Measurements from ENCODE around the gene TPO.
"Not testable (repeated sequence)": the region's sequence is repeated elsewhere in the genome, so short reads cannot be mapped to it uniquely, and the experiment has no call there.

TPO gene

DNA sequence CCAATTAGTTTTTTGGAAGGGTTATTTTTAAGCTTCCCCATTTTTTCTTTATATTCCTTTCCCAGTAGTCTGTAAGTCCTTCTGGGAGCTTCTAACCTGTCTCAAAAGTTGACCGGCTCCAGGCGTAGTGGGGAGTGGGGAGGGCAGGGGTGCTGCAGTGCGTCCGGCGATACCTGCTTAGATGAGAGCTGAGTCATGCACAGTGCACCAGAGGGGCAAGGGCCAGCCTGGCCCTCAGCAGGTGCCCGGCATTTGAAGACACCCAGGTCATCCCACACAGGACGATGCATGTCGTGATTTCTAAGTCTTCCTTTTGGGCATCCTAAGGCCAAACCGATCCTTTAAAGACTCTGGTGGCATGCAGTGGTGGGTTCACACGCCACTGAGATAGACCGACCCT is 73.4 kb downstream of the TPO start:
- DNase-seq (ENCODE audit: low read depth) = no peak

GRCh38 chr2:1487758-1488157 is 74.5 kb downstream of the TPO start:
- DNase-seq (ENCODE audit: low read depth) = no peak

DNA sequence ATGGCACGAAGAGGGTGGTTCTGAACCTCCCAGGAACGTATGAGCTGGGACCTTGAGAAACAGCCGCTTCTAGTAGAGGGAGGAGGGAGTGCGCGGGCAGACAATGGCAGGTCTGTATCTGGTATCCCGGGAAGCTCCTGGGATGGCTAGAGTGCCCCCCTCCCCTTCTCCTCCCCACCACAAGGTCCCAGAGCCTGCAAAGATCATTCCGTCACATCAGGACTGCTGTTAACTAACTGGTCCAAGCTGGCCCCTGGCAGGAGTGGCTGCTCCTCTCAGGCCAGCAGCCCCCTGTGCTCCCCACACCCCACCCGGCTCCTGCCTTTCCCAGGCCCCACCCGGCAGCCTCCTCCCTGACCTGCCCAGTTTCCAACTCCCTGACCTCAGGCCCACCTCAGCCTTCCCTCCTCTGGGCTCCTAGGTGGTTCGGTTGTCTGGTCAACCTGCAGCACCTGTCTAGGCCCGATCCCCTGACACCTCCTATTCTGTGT is 75.0 kb downstream of the TPO start:
- no peak for DNase-seq (ENCODE audit: low read depth)

GRCh38 chr2:1488851-1489250 is 75.6 kb downstream of the TPO start:
- DNase-seq (ENCODE audit: low read depth) = no peak

DNA sequence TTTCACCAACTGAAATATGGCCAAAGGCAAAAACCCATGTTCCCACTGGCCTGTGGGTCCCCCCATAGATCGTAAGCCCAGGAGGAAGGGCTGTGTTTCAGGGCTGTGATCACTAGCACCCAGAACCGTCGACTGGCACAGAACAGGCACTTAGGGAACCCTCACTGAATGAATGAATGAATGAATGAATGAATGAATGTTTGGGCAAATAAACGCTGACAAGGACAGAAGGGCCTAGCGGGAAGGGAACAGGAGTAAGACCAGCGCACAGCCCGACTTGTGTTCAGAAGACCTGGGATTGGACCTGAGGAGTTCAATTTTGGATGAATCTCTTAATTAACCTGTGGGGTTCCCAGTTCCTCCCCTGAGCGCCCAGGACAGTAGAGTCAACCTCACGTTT is 76.2 kb downstream of the TPO start:
- no peak for DNase-seq (ENCODE audit: low read depth)

- DNase-seq (ENCODE audit: low read depth) = not testable (repeated sequence)
Measured at GRCh38 chr2:1490381-1490780, 77.1 kb downstream of the TPO start.

GRCh38 chr2:1491751-1492150 is 78.5 kb downstream of the TPO start:
- no peak for DNase-seq (ENCODE audit: low read depth)

DNA sequence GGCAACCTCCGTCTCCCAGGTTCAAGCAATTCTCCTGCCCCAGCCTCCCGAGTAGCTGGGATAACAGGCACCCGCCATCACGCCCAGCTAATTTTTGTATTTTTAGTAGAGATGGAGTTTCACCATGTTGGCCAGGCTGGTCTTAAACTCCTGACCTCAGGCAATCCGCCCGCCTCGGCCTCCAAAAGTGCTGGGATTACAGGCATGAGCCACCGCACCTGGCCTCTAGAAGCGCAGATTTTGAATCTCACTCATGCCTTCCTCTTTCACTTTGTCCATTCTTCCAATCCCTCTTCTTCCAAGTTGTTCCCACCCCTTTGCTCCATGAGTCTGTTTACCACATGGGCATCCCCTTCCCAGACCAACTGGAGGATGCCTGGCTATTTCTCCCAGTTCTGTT is 79.0 kb downstream of the TPO start:
- not testable (repeated sequence) for DNase-seq (ENCODE audit: low read depth)

DNA sequence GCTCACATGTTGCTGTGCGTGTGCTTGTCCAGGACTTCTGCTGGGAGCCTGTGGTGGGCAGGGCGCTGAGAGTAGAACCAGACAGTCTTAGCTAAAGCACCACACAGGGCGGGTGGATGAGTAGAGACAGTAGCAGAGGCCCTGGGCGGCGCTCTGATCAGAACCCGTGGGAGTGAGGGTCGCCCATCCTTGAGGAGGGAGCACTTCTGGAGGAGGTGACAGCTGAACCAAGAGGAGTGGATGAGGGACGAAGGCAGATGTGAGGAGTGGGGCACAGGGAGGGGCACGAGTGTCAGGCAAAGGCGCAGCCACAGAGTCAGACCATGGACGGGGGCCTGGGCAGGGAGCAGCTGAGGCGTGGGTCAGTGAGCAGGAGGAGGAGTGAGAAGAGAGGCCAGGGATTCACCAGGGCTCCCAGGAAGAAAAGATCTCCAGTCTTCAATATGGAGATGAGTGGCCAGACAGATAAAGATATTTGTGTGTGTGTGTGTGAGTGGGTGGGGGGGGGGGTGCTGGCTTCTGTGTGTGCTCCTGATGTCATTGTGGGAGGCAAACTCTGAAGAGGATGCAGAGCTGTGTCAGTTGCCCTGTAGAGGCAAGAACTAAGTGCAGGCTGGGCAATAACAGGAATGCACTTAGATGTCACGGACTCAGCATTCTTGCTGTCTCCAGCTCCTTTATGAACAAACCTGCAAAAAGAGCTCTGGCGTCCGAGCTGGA is 79.6 kb downstream of the TPO start:
- no peak for DNase-seq (ENCODE audit: low read depth)

GRCh38 chr2:1493431-1494126 is 80.3 kb downstream of the TPO start:
- DNase-seq (ENCODE audit: low read depth) = no peak

- no peak for DNase-seq (ENCODE audit: low read depth)
Measured at GRCh38 chr2:1494257-1494656, 81.0 kb downstream of the TPO start.

DNA sequence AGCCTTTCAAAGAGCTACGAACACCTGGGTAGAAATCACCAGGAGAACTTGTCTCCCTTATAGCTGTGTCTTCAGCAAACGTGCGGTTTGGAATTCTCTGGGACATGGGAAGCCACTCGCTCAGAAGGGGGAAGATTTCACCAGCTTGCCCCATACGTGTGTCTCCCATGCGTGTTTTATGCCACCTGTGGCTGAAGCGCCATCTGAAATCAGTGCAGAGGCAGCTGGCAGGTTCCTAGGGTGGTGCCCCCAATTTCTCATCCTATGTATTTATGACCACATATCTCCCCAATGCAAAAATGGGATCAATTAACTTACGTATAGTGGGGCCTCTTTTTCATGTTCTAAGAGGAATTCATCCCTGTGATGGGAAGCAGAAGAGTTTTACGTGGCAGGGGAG is 81.6 kb downstream of the TPO start:
- DNase-seq (ENCODE audit: low read depth) = no peak

DNA sequence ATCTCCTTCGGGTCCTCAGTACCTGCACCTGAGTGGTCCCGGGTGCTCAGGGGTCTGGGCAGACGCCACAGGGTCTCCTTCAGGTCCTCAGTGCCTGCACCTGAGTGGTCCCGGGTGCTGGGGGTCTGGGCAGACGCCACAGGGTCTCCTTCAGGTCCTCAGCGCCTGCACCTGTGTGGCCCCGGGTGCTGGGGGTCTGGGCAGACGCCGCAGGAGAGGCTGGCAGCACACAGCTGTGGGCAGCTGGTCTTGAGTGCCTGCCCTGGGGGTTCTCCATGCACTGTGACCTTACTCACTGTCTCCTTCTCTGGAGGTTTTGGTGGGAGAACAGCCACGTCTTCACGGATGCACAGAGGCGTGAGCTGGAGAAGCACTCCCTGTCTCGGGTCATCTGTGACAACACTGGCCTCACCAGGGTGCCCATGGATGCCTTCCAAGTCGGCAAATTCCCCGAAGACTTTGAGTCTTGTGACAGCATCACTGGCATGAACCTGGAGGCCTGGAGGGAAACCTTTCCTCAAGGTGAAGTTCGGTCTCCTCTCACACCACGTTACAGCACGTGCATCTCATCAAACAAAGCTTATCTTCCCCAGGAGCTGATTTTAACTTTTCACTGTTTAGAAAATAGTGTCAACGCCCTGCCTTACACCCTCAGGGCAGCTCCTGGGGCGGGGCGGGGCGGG is 82.6 kb downstream of the TPO start:
- DNase-seq (ENCODE audit: low read depth) = no peak

GRCh38 chr2:1496359-1496821 is 83.1 kb downstream of the TPO start:
- DNase-seq (ENCODE audit: low read depth) = no peak

DNA sequence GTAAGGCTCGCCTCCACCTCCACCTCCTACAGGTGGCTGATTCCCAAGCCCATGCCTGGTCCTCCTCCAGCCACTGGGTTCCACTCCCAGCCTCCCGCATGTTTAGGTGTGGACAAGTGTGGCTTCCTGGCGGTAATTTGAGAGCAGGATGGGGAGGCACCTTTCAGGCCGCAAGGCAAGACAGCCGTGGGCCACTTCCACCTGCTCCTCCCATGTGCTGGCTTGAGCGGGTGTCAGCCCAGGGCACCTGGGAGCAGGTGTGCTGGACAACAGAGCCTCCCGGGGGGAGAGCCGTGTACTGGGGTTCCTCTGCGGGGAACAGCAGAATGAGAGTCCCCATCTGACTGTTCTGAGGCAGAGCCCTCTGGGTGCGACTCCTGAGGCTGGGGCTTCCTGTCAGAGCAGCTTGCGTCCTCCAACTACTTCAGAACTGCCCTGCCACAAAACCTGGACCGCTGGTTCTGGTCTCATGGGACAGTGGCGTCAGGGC is 83.9 kb downstream of the TPO start:
- no peak for DNase-seq (ENCODE audit: low read depth)

GRCh38 chr2:1498176-1498575 is 84.9 kb downstream of the TPO start:
- no peak for DNase-seq (ENCODE audit: low read depth)

DNA sequence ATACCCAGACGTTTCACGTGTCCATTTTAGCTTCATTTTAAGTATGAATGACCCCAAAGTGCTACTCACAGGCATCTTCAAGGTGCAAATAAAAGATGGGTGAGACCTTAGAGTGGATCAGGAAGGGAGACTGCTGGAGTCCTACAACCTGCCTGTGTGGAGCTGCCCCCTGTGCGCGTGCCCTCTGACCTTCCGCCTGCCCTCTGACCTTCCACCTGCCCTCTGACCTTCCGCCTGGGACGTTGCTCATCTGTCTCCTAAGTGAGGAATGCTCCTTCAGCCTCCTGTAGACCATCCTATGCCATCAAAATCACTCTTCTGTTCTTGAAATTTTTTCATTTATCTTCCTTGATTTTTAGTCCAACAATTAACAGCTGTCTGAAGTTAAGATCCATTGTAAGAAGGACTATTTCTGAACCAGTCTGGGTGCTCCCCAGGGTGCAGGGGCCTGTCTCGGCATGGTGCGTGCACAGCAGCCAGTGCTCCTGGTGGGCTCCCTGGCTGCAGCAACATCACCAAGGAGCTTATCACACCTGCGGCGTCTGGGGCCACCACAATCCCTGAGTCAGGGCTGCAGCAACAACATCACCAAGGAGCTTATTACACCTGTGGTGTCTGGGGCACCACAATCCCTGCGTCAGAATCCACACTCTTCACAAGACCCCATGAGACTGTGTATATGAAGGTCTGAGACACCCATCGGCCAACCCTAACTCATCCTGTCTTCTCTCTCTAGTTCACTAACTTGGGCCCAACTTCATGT is 86.0 kb downstream of the TPO start:
- no peak for DNase-seq (ENCODE audit: low read depth)

DNA sequence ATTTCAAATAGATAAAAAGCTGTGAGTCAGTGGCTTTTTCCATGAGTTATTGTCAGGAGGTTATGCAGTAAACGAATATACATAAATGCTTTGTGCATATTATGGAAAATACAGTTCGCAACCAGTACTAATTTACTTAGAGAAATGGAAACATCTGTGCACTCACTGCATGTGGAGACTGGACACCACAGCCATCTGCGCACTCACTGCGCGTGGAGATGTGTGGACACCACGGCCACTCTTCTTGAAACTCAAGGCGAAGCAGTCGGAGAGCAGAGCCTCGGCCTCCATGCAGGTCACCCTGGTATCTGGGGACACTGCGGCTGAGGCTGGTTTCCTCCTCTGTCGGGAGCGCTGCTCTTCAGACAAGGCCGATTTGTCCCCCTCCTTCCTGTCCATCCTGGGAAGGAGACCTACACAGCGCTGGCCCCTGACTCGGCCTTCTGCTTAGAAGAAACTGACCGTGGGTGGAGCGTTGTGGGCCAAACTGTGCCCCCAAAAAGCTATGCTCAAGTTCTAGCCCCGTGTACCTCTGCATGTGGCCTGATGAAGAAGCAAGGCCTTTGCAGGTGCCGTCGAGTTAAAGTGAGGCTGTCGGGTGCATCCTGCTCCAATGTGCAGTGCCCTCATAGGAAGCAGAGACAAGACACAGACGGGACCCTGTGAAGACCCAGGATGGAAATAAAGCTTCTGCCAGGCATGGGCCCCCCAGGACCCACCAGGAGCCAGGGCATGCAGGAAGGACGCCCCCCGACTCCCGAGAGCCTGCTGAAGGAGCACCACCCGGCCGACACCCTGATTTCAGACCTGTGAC is 88.0 kb downstream of the TPO start:
- no peak for DNase-seq (ENCODE audit: low read depth)

GRCh38 chr2:1501991-1502390 is 88.7 kb downstream of the TPO start:
- no peak for DNase-seq (ENCODE audit: low read depth)

GRCh38 chr2:1502891-1503304 is 89.6 kb downstream of the TPO start:
- no peak for DNase-seq (ENCODE audit: low read depth)

Data from activated T-helper 9 cell treated with anti-CD3 and anti-CD28 coated beads, Interleukin-2, amount 50 U/mL, for 16 hours (primary cell).